ENCODE results near the gene SOCS3. TPM values are rescaled to one million over a fixed set of nuclear protein-coding genes. Genes with fewer than 3 reads are reported as not detected.

The SOCS3 gene
- total RNA-seq, 4 donors from 2014 or later = 20.9 to 101 (median 39.5) TPM

DNA sequence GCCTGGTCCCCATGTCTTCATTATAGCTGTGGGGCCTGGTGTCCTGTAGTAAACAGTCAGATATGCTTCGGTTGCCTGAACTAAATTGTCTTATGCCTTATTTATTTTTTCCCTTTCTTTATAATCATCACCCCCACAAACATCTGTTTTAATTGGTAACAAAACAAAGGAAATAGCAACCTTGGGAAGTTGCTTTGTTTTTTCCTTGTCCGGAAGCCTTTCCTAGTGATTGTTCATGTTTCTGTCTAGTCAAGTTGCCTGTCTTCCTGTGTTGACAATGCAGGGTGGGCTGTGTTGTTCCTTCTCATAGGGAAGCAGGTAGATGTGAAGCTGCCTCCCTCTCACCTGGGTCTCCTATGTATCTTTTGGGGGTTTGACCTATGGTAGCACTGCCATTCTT lies 35.3 kb upstream of the SOCS3 start:
- intact Hi-C loops (cut with DNase I; ENCODE audit: low total_unique reads) = no loop called here
- H3K9me3 ChIP-seq = no peaks in the 10 kb centered on the region
- no peak overlapping the region for H3K27ac ChIP-seq
- H3K4me1 ChIP-seq = peaks cover 0 to 8% of the 10 kb centered on the region in 2 donors
- DNase-seq = no peak
- H3K36me3 ChIP-seq = no peaks in the 10 kb centered on the region
- no peaks in the 10 kb centered on the region for H3K27me3 ChIP-seq
- TF ChIP-seq, protein P1, sequence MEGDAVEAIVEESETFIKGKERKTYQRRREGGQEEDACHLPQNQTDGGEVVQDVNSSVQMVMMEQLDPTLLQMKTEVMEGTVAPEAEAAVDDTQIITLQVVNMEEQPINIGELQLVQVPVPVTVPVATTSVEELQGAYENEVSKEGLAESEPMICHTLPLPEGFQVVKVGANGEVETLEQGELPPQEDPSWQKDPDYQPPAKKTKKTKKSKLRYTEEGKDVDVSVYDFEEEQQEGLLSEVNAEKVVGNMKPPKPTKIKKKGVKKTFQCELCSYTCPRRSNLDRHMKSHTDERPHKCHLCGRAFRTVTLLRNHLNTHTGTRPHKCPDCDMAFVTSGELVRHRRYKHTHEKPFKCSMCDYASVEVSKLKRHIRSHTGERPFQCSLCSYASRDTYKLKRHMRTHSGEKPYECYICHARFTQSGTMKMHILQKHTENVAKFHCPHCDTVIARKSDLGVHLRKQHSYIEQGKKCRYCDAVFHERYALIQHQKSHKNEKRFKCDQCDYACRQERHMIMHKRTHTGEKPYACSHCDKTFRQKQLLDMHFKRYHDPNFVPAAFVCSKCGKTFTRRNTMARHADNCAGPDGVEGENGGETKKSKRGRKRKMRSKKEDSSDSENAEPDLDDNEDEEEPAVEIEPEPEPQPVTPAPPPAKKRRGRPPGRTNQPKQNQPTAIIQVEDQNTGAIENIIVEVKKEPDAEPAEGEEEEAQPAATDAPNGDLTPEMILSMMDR (IDR thresholded peaks at IDR 0.05) = no peak
- no peak for TF ChIP-seq POLR2A (IDR thresholded peaks at IDR 0.05)
- H3K4me3 ChIP-seq = no peak overlapping the region

- TF ChIP-seq POLR2A (IDR thresholded peaks at IDR 0.05) = no peak
- TF ChIP-seq, protein P1 (IDR thresholded peaks at IDR 0.05) = no peak
- no peak for DNase-seq
- H3K4me3 ChIP-seq = no peak overlapping the region
- intact Hi-C loops (cut with DNase I; ENCODE audit: low total_unique reads) = no loop called here
- no peaks in the 10 kb centered on the region for H3K27me3 ChIP-seq
- H3K9me3 ChIP-seq = no peaks in the 10 kb centered on the region
- no peak overlapping the region for H3K27ac ChIP-seq
- no peaks in the 10 kb centered on the region for H3K36me3 ChIP-seq
- H3K4me1 ChIP-seq = peaks cover 0 to 8% of the 10 kb centered on the region in 2 donors
These were observed 34.3 kb upstream of the SOCS3 start for GRCh38 chr17:78394209-78394608.

GRCh38 chr17:78393575-78393974 lies 33.7 kb upstream of the SOCS3 start:
- no peaks in the 10 kb centered on the region for H3K27me3 ChIP-seq
- H3K36me3 ChIP-seq = no peaks in the 10 kb centered on the region
- peaks cover 0 to 8% of the 10 kb centered on the region in 2 donors for H3K4me1 ChIP-seq
- TF ChIP-seq POLR2A (IDR thresholded peaks at IDR 0.05) = no peak
- TF ChIP-seq, protein P1 (IDR thresholded peaks at IDR 0.05) = no peak
- no peak overlapping the region for H3K27ac ChIP-seq
- intact Hi-C loops (cut with DNase I; ENCODE audit: low total_unique reads) = no loop called here
- H3K4me3 ChIP-seq = no peak overlapping the region
- no peak for DNase-seq
- no peaks in the 10 kb centered on the region for H3K9me3 ChIP-seq

GRCh38 chr17:78392295-78392694 lies 32.4 kb upstream of the SOCS3 start:
- peak overlapping the region in 1 of 2 donors; percentile 43 for H3K27ac ChIP-seq
- DNase-seq = no peak
- intact Hi-C loops (cut with DNase I; ENCODE audit: low total_unique reads) = no loop called here
- no peak overlapping the region for H3K4me3 ChIP-seq
- H3K4me1 ChIP-seq = peaks cover 0 to 15% of the 10 kb centered on the region in 2 donors
- no peaks in the 10 kb centered on the region for H3K9me3 ChIP-seq
- no peaks in the 10 kb centered on the region for H3K27me3 ChIP-seq
- no peaks in the 10 kb centered on the region for H3K36me3 ChIP-seq
- TF ChIP-seq, protein P1 (IDR thresholded peaks at IDR 0.05) = no peak
- TF ChIP-seq POLR2A (IDR thresholded peaks at IDR 0.05) = no peak

- intact Hi-C loops (cut with DNase I; ENCODE audit: low total_unique reads) = no loop called here
- Histone ChIP-seq H3K4me1 (peaks cover 0 to 11% of the 10 kb centered on the region in 2 donors), H3K36me3 (no peaks in the 10 kb centered on the region), H3K27me3 (no peaks in the 10 kb centered on the region), H3K27ac (peak overlapping the region in 1 of 2 donors; percentile 43), H3K4me3 (no peak overlapping the region), H3K9me3 (no peaks in the 10 kb centered on the region)
- no peak for DNase-seq
- no peak for TF ChIP-seq POLR2A (IDR thresholded peaks at IDR 0.05)
- TF ChIP-seq, protein P1 (IDR thresholded peaks at IDR 0.05) = no peak
These were observed 32.0 kb upstream of the SOCS3 start for GRCh38 chr17:78391843-78392242.
